Gastroesophageal sphincter (tissue), 3 donors: ENCODE data around the gene C2orf42.

ENCODE experiments used
- CTCF ChIP-seq, 4 experiments: fragments of 200-600 bp in 2 of 4; fragments of 450-650 bp in 2 of 4; sonication (generic) in 1 of 4; IDR thresholded peaks; one replicate each; pipeline ENCODE4 v1.5.1; 2017 to 2019; ENCODE audit warnings: antibody characterized with exemption in 4 of 4, mild to moderate bottlenecking in 2 of 4, moderate library complexity in 2 of 4
- EP300 ChIP-seq: sonication (generic); formaldehyde crosslinking; IDR thresholded peaks from one replicate; pipeline ENCODE4 v1.6.1; 2017; ENCODE audit warnings: antibody characterized with exemption, mild to moderate bottlenecking
- POLR2A ChIP-seq, 2 donors: fragments of 450-650 bp; IDR thresholded peaks; one replicate each; pipeline ENCODE4 v1.6.1; 2017; ENCODE audit warnings: antibody characterized with exemption in 2 of 2, mild to moderate bottlenecking in 2 of 2, moderate library complexity in 1 of 2

GRCh38 chr2:70214953-70215549 lies 24.2 kb upstream of the C2orf42 start:
- TF ChIP-seq POLR2A (IDR thresholded peaks at IDR 0.05) (no peak), CTCF (IDR thresholded peaks at IDR 0.05) (no peak), EP300 (no peak)
